T-cell (primary cell): ENCODE data around the gene RFC5. TPM values are rescaled to one million over a fixed set of nuclear protein-coding genes. Genes with fewer than 3 reads are reported as not detected.
A peak's percentile ranks its signal among the peaks of the same experiment; 100 is the strongest.

ENCODE experiments used
- ATAC-seq, 4 experiments: fragments of 200-7000 bp in 3 of 4; fragments of 150-1000 bp in 1 of 4; cut with Tn5 transposase; replicated peaks in 1 of 4; 1 replicate in 3 of 4; 2 replicates in 1 of 4; pipeline ENCODE4 v1.10.0; 2021; ENCODE audit warnings: moderate library complexity in 3 of 4, mild to moderate bottlenecking in 2 of 4, moderate number of reproducible peaks in 1 of 4
- CTCF ChIA-PET, 2 donors: fragments of 300-600 bp; sonication (Branson Sonifier 250); formaldehyde crosslinking; loops; one replicate each; lab custom pipeline; 2022; ENCODE audit warnings: antibody characterized with exemption in 2 of 2; lab: Charles Lee
- POLR2A ChIA-PET, 2 donors: fragments of 300-600 bp; sonication (Branson Sonifier 250); formaldehyde crosslinking; loops; one replicate each; lab custom pipeline; 2022; ENCODE audit warnings: antibody characterized with exemption in 2 of 2; lab: Charles Lee
- DNase-seq, 35 experiments: peaks; one replicate each; pipeline versions ENCODE4 v3.0.0 to v3.0.0-alpha.2; 2013 to 2023
- H3K27ac ChIP-seq: one replicate; pipeline ENCODE4 v1.5.1; 2013; ENCODE audit warnings: low read length
- H3K27me3 ChIP-seq, 2 experiments: replicated peaks in 1 of 2; 1 replicate in 1 of 2; 2 replicates in 1 of 2; pipeline versions ENCODE4 v1.6.1 to v1.7.0; 2013; ENCODE audit warnings: low read length in 1 of 2, mixed read lengths in 1 of 2; ENCODE audit not compliant: control insufficient read depth in 2 of 2, insufficient read depth in 2 of 2; ENCODE audit errors: extremely low read depth in 1 of 2
- H3K36me3 ChIP-seq, 2 donors: 1 replicate in 1 of 2; 2 replicates in 1 of 2; pipeline versions ENCODE4 v1.6.1 to v1.7.0; 2013; ENCODE audit warnings: low read length in 1 of 2; ENCODE audit not compliant: control insufficient read depth in 2 of 2, insufficient read depth in 1 of 2; ENCODE audit errors: extremely low read depth in 1 of 2
- H3K4me1 ChIP-seq, 2 experiments: 1 replicate in 1 of 2; 2 replicates in 1 of 2; pipeline versions ENCODE4 v1.6.1 to v1.7.0; 2013; ENCODE audit warnings: low read length in 2 of 2, mixed read lengths in 1 of 2; ENCODE audit not compliant: insufficient read depth in 2 of 2, control insufficient read depth in 1 of 2; ENCODE audit errors: extremely low read depth in 1 of 2
- H3K4me3 ChIP-seq, 2 donors: 1 replicate in 1 of 2; 2 replicates in 1 of 2; pipeline versions ENCODE4 v1.5.1 to v1.7.0; 2013; ENCODE audit warnings: mild to moderate bottlenecking in 2 of 2, low read length in 1 of 2, moderate library complexity in 1 of 2; ENCODE audit not compliant: control insufficient read depth in 1 of 2; ENCODE audit errors: extremely low read depth in 1 of 2
- H3K9me3 ChIP-seq: 2 replicates; pipeline ENCODE4 v1.7.0; 2013
- H3K27ac Mint-ChIP-seq, 2 donors: one replicate each; pipeline ENCODE4 v1.8.0; 2020 to 2021; ENCODE audit warnings: mild to moderate bottlenecking in 2 of 2, mixed read lengths in 2 of 2
- H3K27me3 Mint-ChIP-seq, 2 donors: one replicate each; pipeline ENCODE4 v1.8.0; 2021 to 2022; ENCODE audit warnings: mixed read lengths in 2 of 2
- H3K36me3 Mint-ChIP-seq: one replicate; pipeline ENCODE4 v1.8.0; 2021; ENCODE audit warnings: mixed read lengths
- H3K4me1 Mint-ChIP-seq, 3 donors: one replicate each; pipeline ENCODE4 v1.8.0; 2020 to 2022; ENCODE audit warnings: mixed read lengths in 3 of 3, mild to moderate bottlenecking in 1 of 3
- H3K4me3 Mint-ChIP-seq, 3 donors: one replicate each; pipeline ENCODE4 v1.8.0; 2020 to 2022; ENCODE audit warnings: mild to moderate bottlenecking in 3 of 3, mixed read lengths in 3 of 3, moderate library complexity in 3 of 3
- H3K9me3 Mint-ChIP-seq, 3 donors: one replicate each; pipeline ENCODE4 v1.8.0; 2020 to 2022; ENCODE audit warnings: mixed read lengths in 3 of 3
- WGBS: methylation state at CpG from one replicate; pipeline ENCODE4 v1.1.5; 2013; ENCODE audit warnings: missing lambda C conversion rate; ENCODE audit not compliant: insufficient coverage; 5-methylcytosine and 5-hydroxymethylcytosine counted together
- total RNA-seq, 35 experiments: library from RNA in 6 of 35; stranded (reverse) in 6 of 35; fragments of 120-200 nt in 1 of 35; gene quantifications; one replicate each; pipeline versions ENCODE4 v1.2.1 to v1.2.4 and lab custom pipeline; 2013 to 2026

RFC5 gene
- total RNA-seq, 5 donors from 2014 or later (not counting 1 experiment from before 2014, with no cell fraction given): 12.4 to 16.3 (median 13.5) TPM

GRCh38 chr12:118050972-118051910, 34.7 kb downstream of the RFC5 start:
- H3K27ac Mint-ChIP-seq: peak overlapping the region in 1 of 2 donors; percentile 58
- H3K4me1 Mint-ChIP-seq: peaks cover 25 to 31% (median 30%) of the 10 kb centered on the region in 3 donors
- Histone ChIP-seq H3K9me3 (no peaks in the 10 kb centered on the region), H3K27ac (no peak overlapping the region), H3K36me3 (peaks cover 0 to 25% of the 10 kb centered on the region in 2 donors), H3K27me3 (no peaks in the 10 kb centered on the region), H3K4me3 (no peak overlapping the region), H3K4me1 (peaks cover 0 to 24% of the 10 kb centered on the region in 2 experiments)
- no peak for ATAC-seq
- ChIA-PET POLR2A (no interaction called here), CTCF (interaction anchor here in 1 of 2 donors (0.5 kb wide), 1 partner anchor 12 kb away, joined by 6 read pairs; no protein-coding TSS in a partner anchor)
- 88% methylated on average over 1 of the region's 12 CpGs for WGBS
- no peak for DNase-seq
- peaks cover 31% of the 10 kb centered on the region for H3K36me3 Mint-ChIP-seq
- H3K9me3 Mint-ChIP-seq: no peaks in the 10 kb centered on the region
- H3K27me3 Mint-ChIP-seq: no peaks in the 10 kb centered on the region
- H3K4me3 Mint-ChIP-seq: no peak overlapping the region

GRCh38 chr12:118052324-118053070, 36.0 kb downstream of the RFC5 start:
- Histone ChIP-seq H3K36me3 (peaks cover 0 to 25% of the 10 kb centered on the region in 2 donors), H3K27ac (peak overlapping the region; percentile 77), H3K27me3 (no peaks in the 10 kb centered on the region), H3K4me3 (no peak overlapping the region), H3K4me1 (peaks cover 0 to 24% of the 10 kb centered on the region in 2 experiments), H3K9me3 (no peaks in the 10 kb centered on the region)
- no peak overlapping the region for H3K4me3 Mint-ChIP-seq
- no peaks in the 10 kb centered on the region for H3K27me3 Mint-ChIP-seq
- WGBS: 82% methylated on average over 13 of the region's 14 CpGs
- CTCF ChIA-PET: interaction anchor here in 1 of 2 donors (0.6 to 1.5 kb wide), 3 partner anchors 8 to 36 kb away, joined by 4 read pairs; partner anchors contain the start of genes RFC5 and WSB2
- DNase-seq (peak in 1 of 35 experiments; percentile 12), ATAC-seq (no peak)
- no peaks in the 10 kb centered on the region for H3K9me3 Mint-ChIP-seq
- peaks cover 28 to 31% (median 30%) of the 10 kb centered on the region in 3 donors for H3K4me1 Mint-ChIP-seq
- peak overlapping the region; percentile 83 to 85 for H3K27ac Mint-ChIP-seq
- H3K36me3 Mint-ChIP-seq: peaks cover 28% of the 10 kb centered on the region
- POLR2A ChIA-PET: interaction anchor here in 1 of 2 donors (1.1 to 1.3 kb wide), 2 partner anchors 9 to 13 kb away, joined by 4 to 17 read pairs; partner anchors contain the start of gene WSB2

- Mint-ChIP-seq H3K4me3 (peak overlapping the region in 1 of 3 donors; percentile 13), H3K36me3 (peaks cover 28% of the 10 kb centered on the region), H3K4me1 (peaks cover 30 to 33% (median 32%) of the 10 kb centered on the region in 3 donors), H3K27me3 (no peaks in the 10 kb centered on the region), H3K27ac (peak overlapping the region; percentile 83 to 85), H3K9me3 (no peaks in the 10 kb centered on the region)
- H3K9me3 ChIP-seq: no peaks in the 10 kb centered on the region
- DNase-seq (peak in 20 of 35 experiments; percentile 1 to 58 (median 20)), ATAC-seq (peak in 2 of 4 experiments; percentile 54 to 57)
- ChIA-PET CTCF (interaction anchor here in 1 of 2 donors (0.5 to 1.5 kb wide), 4 partner anchors 7 to 325 kb away, joined by 3 to 4 read pairs (median 4); partner anchors contain the start of genes RFC5 and WSB2), POLR2A (interaction anchor here in 1 of 2 donors (1.1 to 1.3 kb wide), 2 partner anchors 8 to 12 kb away, joined by 4 to 17 read pairs; partner anchors contain the start of gene WSB2)
- H3K4me3 ChIP-seq: no peak overlapping the region
- H3K27ac ChIP-seq: peak overlapping the region; percentile 77
- WGBS: 68% methylated on average over 5 of the region's 10 CpGs
- H3K36me3 ChIP-seq: peaks cover 0 to 25% of the 10 kb centered on the region in 2 donors
- H3K4me1 ChIP-seq: peaks cover 0 to 24% of the 10 kb centered on the region in 2 experiments
- H3K27me3 ChIP-seq: no peaks in the 10 kb centered on the region
Measured at GRCh38 chr12:118053071-118053985, 36.8 kb downstream of the RFC5 start.

GRCh38 chr12:118055144-118055557, 38.6 kb downstream of the RFC5 start:
- POLR2A ChIA-PET: no interaction called here
- Histone ChIP-seq H3K4me1 (peaks cover 4 to 28% of the 10 kb centered on the region in 2 experiments), H3K27me3 (no peaks in the 10 kb centered on the region), H3K36me3 (peaks cover 0 to 17% of the 10 kb centered on the region in 2 donors), H3K4me3 (no peak overlapping the region), H3K9me3 (no peaks in the 10 kb centered on the region), H3K27ac (no peak overlapping the region)
- H3K9me3 Mint-ChIP-seq: no peaks in the 10 kb centered on the region
- H3K27me3 Mint-ChIP-seq: no peaks in the 10 kb centered on the region
- peak overlapping the region; percentile 69 to 86 for H3K27ac Mint-ChIP-seq
- H3K4me1 Mint-ChIP-seq: peaks cover 44 to 49% (median 46%) of the 10 kb centered on the region in 3 donors
- peak; percentile 18 to 82 (median 61) for DNase-seq
- CTCF ChIA-PET: interaction anchor here (0.5 to 2.5 kb wide), 10 partner anchors 9 to 1648 kb away, joined by 3 to 18 read pairs (median 4); no protein-coding TSS in a partner anchor
- H3K36me3 Mint-ChIP-seq: peaks cover 20% of the 10 kb centered on the region
- peak; percentile 72 to 79 (median 76) for ATAC-seq
- H3K4me3 Mint-ChIP-seq: no peak overlapping the region
- WGBS: 60% methylated on average over 1 of the region's 2 CpGs

DNA sequence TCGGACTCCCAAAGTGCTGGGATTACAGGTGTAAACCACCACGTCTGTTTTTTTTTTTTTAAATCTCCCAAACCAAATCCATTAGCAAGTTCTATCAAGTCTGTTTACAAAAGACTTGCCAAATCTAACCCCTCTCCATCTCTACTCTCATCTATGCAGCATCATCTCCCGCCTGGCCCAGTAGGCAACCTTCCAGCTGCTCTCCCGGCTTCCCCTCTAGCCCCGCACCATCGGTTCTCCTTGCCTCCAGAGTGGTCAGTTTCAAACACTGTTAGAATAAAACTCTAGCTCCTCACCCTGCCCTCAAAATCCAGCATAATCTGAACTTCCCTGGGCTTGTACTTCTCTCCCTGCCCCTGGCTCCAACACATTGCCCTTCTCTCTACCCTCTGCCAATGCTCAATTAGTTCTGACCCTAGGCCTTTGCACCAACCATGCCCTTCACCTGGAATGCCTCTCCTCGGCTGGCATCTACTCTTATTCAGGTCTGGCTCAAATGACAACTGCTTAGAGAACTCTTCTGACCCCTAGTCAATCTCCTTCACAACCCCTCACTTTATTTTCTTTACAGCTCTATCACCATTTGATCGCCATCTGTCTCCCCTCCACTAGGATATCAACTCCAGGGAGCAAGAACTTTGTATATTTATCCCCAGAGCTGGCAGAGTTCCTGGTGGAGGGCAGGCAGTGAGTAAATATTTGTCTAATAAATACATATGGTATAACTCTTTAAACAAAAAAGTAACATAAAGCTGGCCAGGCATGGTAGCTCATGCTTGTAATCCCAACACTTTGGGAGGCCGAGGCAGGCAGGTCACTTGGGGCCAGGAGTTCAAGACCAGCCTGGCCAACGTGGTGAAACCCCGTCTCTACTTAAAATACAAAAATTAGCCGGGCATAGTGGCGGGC, 39.6 kb downstream of the RFC5 start:
- H3K4me1 ChIP-seq: peaks cover 6 to 29% of the 10 kb centered on the region in 2 experiments
- H3K36me3 ChIP-seq: peaks cover 0 to 10% of the 10 kb centered on the region in 2 donors
- no peak overlapping the region for H3K27ac ChIP-seq
- ChIA-PET POLR2A (interaction anchor here (0.6 kb wide), 3 partner anchors 37 to 302 kb away, joined by 3 to 6 read pairs (median 3); no protein-coding TSS in a partner anchor), CTCF (interaction anchor here (0.6 to 2.5 kb wide), 6 partner anchors 8 to 320 kb away, joined by 3 to 18 read pairs (median 5); partner anchors contain the start of gene SUDS3 (in 1 of the 2))
- DNase-seq: no peak
- H3K27me3 ChIP-seq: no peaks in the 10 kb centered on the region
- no peak overlapping the region for H3K4me3 ChIP-seq
- Mint-ChIP-seq H3K36me3 (peaks cover 16% of the 10 kb centered on the region), H3K9me3 (no peaks in the 10 kb centered on the region), H3K27ac (peak overlapping the region; percentile 71 to 73), H3K4me3 (no peak overlapping the region), H3K27me3 (no peaks in the 10 kb centered on the region), H3K4me1 (peaks cover 44 to 51% (median 45%) of the 10 kb centered on the region in 3 donors)
- 95% methylated on average over 12 of the region's 13 CpGs for WGBS
- ATAC-seq: no peak
- no peaks in the 10 kb centered on the region for H3K9me3 ChIP-seq
